GM18511 (cell line): ENCODE measurements around the gene ADARB1.

ENCODE experiments used
- ATAC-seq: cut with Tn5 transposase; IDR thresholded peaks from one replicate; pipeline ENCODE4 v1.9.1; 2021; ENCODE audit warnings: mild to moderate bottlenecking, moderate library complexity; ENCODE audit not compliant: unreplicated experiment

Gene ADARB1

GRCh38 chr21:45246386-45247320 lies 172.3 kb downstream of the ADARB1 start:
- no peak for ATAC-seq

DNA sequence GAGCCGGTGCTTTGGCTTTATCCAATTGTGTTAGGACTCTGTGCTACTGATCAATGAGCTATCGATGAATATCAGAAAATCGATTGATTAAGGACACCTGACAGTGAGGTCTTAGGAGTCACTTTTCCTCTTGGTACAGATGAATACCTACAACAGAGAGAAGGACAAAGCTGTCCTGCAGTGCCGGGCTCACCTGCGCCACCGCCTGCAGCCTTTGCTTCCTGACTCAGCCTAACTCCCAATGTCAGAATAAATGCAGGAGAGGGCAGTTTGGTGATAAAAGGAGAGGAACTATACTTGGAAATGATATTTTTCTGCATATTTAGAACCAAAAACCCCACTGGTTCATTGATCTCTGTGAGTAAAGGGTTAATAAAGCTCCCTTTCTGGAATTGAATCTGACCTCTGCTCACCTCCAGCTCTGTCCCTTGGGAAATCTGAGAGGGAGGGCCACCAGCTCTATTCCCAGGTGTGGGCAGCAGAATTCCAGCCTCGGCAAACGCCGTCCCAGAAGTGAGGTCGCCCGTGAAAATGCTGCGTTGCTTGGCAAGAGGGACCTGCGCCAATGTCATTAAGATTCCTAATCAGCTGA lies 174.0 kb downstream of the ADARB1 start:
- no peak for ATAC-seq

GRCh38 chr21:45248893-45249381 lies 174.6 kb downstream of the ADARB1 start:
- ATAC-seq: no peak

- ATAC-seq: no peak
These were observed 175.2 kb downstream of the ADARB1 start for GRCh38 chr21:45249626-45250025.

DNA sequence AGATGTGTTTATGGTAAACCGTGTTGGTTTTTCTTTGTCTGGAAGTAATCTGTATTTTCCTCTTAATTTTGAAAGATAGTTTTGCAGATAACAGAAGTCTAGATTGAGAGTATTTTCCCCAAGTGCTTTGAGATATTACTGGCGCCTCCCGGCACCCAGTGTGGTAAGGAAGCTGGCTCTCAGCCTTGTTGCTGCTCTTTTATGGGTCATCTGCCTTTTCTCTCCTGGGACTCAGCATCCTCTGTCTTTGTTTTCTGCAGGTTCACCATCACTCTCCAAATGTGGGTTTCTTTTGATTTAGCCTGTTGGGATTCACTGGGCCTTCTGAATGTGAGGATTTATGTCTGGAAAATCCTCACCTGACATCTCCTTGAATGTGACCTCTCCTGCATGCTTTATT lies 175.9 kb downstream of the ADARB1 start:
- ATAC-seq: no peak

GRCh38 chr21:45250914-45251634 lies 176.7 kb downstream of the ADARB1 start:
- ATAC-seq: no peak

DNA sequence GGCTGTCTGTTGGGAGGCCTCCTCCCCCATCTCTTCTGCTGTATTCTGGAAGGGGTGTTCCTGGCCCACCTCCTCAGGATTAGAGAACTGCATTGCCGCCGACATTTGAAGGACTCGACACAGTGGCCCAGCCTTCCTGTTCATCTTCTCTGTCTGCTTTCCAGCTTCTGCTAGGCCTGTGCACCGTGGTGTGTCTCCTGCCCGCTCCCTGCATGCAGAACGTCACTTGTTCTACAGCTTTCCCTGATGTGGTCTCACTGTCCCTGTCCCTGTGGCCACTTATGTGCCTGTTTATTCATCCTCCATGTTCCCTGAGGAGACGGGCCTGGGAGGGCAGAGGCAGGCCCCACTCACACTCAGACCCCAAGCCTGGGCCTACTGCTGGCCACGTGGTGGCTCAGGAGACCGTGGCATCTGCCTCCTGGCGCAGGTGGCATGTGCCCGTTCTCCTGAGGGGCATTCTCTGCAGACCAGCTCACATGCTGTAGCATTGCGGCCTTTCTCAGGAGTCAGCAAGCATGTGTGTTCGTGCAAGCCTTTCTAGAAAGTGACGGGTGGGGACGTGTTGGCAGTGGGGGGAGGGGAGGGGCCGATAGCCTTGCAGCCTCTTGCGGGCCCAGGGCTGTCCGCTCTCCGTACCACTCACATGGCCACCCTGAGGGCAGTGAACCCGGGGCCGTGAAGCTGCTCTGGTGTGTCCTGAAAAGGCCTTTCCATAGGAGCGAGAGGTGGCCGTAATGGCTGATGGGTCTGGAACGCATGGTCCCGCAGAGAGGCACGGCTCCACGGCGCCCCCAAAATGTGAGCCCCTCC lies 177.5 kb downstream of the ADARB1 start:
- no peak for ATAC-seq

- ATAC-seq: no peak
These were observed 178.1 kb downstream of the ADARB1 start for GRCh38 chr21:45252448-45252925.

- no peak for ATAC-seq
These were observed 178.8 kb downstream of the ADARB1 start for GRCh38 chr21:45253180-45253579.

DNA sequence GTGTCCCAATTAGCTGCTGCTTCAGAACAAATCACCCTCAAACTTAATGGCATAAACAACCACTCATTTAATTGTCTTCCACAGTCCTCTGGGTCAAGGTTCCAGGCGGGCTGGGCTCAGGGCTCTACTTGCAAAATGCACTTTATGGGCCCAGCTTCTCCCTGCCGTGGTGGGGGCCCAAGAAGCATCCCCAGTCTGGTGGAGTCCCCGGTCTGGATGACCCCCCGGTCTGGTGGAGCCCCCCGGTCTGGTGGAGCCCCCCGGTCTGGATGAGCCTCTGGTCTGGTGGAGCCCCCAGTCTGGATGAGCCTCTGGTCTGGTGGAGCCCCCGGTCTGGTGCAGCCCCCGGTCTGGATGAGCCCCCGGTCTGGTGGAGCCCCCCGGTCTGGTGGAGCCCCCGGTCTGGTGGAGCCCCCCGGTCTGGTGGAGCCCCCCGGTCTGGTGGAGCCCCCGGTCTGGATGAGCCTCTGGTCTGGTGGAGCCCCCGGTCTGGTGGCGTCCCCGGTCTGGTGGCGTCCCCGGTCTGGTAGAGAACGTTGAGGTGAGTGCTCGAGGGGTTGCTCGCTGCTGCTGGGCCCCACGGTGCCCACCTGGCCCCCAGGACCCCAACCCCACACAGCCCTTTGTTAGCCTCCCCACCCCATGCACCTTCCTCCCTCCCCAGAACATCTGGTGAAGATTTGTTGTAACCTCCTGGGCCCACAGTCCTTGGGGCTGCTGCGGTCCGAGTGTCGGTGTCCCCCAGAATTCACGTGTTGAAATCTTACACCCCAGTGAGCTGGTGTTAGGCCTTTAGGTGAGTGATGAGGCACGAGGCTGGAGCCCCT lies 179.5 kb downstream of the ADARB1 start:
- no peak for ATAC-seq

DNA sequence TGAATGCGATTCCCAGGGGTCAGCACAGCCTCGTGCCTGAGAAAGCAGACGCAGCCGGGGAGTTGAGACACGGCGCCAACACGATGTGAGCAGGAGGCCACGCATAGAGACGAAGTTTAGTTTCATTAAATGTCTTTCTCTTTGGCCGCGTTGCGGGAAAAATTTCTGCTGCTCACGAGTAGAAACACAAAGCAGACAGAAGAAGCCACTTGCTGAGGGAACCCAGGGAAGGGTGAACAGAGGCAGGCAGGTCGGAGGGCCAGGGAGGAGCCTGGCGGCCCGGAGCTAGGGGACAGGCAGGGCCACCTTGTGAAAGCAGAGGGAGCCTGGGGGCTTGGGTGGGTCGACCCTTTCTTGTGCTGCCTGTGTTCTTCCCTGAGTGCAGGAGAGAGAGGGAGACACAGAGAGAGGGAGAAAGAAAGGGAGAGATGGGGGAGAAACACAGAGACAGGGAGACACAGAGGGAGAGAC lies 180.1 kb downstream of the ADARB1 start:
- ATAC-seq: no peak

DNA sequence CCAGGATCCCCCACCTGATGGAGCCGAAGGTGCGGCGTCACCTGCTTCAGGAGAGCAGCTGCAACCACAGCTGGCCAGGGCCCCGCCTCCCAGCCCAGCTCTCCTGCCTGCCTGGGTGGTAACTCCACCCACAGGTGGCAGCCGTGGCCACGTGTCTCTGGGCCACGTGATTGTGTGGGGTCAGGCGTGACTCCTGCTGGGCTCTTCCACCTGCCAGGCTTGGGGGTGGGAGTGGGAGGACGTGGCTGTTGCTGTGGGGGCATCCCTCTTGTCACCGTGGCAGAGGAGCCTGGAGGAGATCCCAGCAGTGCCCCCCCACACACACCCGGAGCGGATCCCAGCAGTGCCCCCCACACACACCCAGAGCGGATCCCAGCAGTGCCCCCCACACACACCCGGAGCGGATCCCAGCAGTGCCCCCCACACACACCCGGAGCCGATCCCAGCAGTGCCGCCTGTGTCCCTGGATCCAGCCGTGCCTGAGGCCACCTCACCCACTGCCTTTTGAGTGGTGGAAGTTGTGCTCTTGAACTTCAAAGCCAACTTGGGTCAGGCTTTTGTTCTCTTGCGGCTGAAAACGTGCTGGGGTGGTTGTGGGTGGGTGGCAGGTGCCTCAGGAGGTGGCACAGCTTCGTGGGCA lies 181.1 kb downstream of the ADARB1 start:
- no peak for ATAC-seq

DNA sequence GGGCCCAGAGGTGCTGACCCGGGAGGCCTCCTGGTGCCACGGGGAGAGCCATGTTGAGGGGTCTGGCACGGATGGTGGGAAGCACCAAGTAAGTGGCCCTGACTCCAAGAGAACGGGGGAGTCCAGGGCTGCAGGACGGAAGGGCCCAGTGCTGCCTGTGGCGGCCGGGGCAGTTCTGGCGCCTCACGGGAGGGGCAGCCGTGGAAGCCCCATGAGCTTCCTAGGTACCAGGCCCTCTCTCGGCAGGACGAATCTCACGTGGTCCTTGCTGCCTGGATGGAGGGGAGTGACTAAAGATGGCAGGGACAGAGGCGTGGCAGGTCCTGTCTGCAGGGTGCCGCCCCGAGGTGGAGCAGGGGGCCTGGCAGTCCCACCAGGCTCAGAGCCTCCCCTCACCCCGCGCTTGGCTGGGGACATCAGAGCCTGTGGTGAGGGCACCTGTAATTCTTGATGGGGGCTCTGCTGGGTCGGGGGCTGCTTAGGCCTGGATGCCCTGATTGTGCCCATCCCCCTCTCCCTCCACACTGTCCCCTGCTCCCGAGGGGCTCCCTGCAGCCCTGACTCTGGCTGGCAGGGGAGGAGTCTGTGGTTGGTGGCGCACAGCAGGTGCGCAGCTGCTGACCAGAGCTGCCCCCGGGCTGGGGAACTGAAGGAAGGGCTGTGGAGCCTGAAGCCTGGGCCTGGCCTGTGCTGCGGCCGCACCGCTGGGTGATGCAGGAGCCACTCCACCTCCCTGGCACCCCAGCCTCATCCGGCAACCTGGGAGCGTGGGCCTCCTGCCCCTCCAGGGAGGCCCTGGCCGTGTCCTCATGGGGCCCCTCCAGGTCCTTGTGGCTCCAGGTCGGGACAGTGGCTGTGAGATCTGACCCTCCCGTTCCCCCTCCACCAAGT lies 181.9 kb downstream of the ADARB1 start:
- ATAC-seq: no peak

- no peak for ATAC-seq
These were observed 182.7 kb downstream of the ADARB1 start for GRCh38 chr21:45256912-45257672.

DNA sequence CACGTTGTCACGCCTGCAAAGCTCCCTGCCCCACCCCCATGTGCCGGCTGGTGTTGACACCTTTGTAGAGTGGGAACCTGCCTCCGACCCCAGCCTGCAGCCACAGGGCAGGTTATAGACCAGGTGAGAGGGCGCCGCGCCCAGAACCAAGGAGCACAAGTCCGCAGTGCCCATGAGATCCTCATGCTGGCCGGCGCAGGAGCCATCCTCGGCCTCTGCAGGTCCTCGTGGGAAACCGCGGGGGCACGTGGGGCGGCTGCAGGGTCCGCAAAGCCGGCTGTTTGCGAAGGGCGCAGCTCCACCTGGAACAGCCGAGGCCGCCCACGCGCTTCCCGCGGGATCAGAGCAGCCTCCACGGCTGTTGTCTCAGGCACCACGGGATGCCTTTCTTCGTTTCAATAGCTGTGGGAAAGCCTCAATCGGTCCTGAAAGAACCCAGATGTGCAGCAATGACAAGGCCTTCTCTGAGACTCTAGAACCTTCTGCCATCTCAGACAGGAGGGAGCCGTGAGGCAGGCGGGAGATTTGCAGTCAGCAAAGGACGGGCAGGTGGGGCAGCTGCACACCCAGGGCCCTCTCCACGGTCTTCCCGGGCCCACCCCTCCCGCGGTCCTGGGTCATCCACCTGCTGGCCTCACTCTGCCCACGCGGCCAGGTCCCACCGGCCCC lies 183.4 kb downstream of the ADARB1 start:
- ATAC-seq: no peak

DNA sequence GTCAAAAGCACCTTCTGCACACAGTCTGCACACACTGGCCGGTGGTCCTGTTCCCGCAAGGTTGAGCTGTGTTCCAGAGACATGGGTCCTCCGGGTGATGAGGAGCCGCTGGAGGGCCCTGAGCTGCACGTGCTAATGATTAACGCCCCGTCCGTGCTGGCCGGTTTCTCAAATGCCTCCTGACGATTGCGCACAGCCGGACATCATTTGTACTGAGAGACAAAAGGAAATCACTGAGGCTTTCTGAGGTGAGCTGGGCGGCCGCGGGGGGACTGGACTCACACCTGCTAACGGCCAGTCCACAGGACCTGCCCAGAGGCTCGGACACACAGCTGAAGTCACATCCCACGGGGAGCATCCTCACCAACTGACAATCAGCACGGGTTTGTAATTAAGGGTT lies 184.1 kb downstream of the ADARB1 start:
- ATAC-seq: no peak
